Dendritic cell treated with granulocyte-macrophage colony-stimulating factor and Interleukin-4, amounts not matched to agents 40 ng/mL and 50 ng/mL, for 4 days (primary cell): Measurements from ENCODE around the gene THSD8.
A peak's percentile ranks its signal among the peaks of the same experiment; 100 is the strongest.
"Not testable (repeated sequence)": the region's sequence is repeated elsewhere in the genome, so short reads cannot be mapped to it uniquely, and the experiment has no call there.

Experiments used
- H3K27ac Mint-ChIP-seq: one replicate; pipeline ENCODE4 v1.8.0; 2022; ENCODE audit warnings: mild to moderate bottlenecking, mixed read lengths
- H3K27me3 Mint-ChIP-seq: one replicate; pipeline ENCODE4 v1.8.0; 2022; ENCODE audit warnings: mild to moderate bottlenecking, mixed read lengths
- H3K36me3 Mint-ChIP-seq: one replicate; pipeline ENCODE4 v1.8.0; 2022; ENCODE audit warnings: low read depth, mixed read lengths
- H3K4me1 Mint-ChIP-seq: one replicate; pipeline ENCODE4 v1.8.0; 2022; ENCODE audit warnings: low read depth, mixed read lengths
- H3K4me3 Mint-ChIP-seq: one replicate; pipeline ENCODE4 v1.8.0; 2022; ENCODE audit warnings: mild to moderate bottlenecking, moderate library complexity, mixed read lengths
- H3K9me3 Mint-ChIP-seq: one replicate; pipeline ENCODE4 v1.8.0; 2022; ENCODE audit warnings: mixed read lengths
- intact Hi-C: fragments of 100-400 bp; cut with micrococcal nuclease; formaldehyde crosslinking; loops from one replicate; pipeline ENCODE4 v1.15.0; 2022

THSD8 gene

GRCh38 chr19:12802267-12803106 is 618 bp downstream of the THSD8 start:
- peaks cover 36% of the 10 kb centered on the region for H3K4me1 Mint-ChIP-seq
- H3K9me3 Mint-ChIP-seq: no peaks in the 10 kb centered on the region
- peaks cover 32% of the 10 kb centered on the region for H3K27me3 Mint-ChIP-seq
- no peak overlapping the region for H3K27ac Mint-ChIP-seq
- H3K36me3 Mint-ChIP-seq: peaks cover 28% of the 10 kb centered on the region
- peak overlapping the region; percentile 78 for H3K4me3 Mint-ChIP-seq
- intact Hi-C loops: no loop called here

- Mint-ChIP-seq H3K36me3 (peaks cover 21% of the 10 kb centered on the region), H3K4me1 (peaks cover 36% of the 10 kb centered on the region), H3K4me3 (no peak overlapping the region), H3K27me3 (peaks cover 32% of the 10 kb centered on the region), H3K9me3 (no peaks in the 10 kb centered on the region), H3K27ac (no peak overlapping the region)
- intact Hi-C loops: no loop called here
These were observed 2.2 kb downstream of the THSD8 start for GRCh38 chr19:12804051-12804450.

GRCh38 chr19:12806242-12807081 is 4.6 kb downstream of the THSD8 start, which contains the start of gene RNASEH2A:
Gene RNASEH2A, plus strand, starts transcription at chr19:12806584. Its CDS starts 90 bp downstream, at chr19:12806674.
- H3K27me3 Mint-ChIP-seq: peaks cover 23% of the 10 kb centered on the region
- H3K4me1 Mint-ChIP-seq: peaks cover 27% of the 10 kb centered on the region
- intact Hi-C loops: no loop called here
- H3K9me3 Mint-ChIP-seq: no peaks in the 10 kb centered on the region
- peaks cover 11% of the 10 kb centered on the region for H3K36me3 Mint-ChIP-seq
- H3K27ac Mint-ChIP-seq: peak within 1 kb of the TSS; percentile 93
- H3K4me3 Mint-ChIP-seq: peak within 1 kb of the TSS; percentile 95

- Mint-ChIP-seq H3K36me3 (peaks cover 31% of the 10 kb centered on the region), H3K27ac (no peak overlapping the region), H3K9me3 (no peaks in the 10 kb centered on the region), H3K27me3 (no peaks in the 10 kb centered on the region), H3K4me3 (no peak overlapping the region), H3K4me1 (no peaks in the 10 kb centered on the region)
- intact Hi-C loops: no loop called here
These were observed 13.2 kb downstream of the THSD8 start for GRCh38 chr19:12815088-12815487.

- not testable (repeated sequence) for H3K4me3 Mint-ChIP-seq, H3K4me1 Mint-ChIP-seq
- peaks cover 31% of the 10 kb centered on the region for H3K36me3 Mint-ChIP-seq
These were observed 15.3 kb downstream of the THSD8 start for GRCh38 chr19:12817188-12817587.

GRCh38 chr19:12817810-12818209 is 15.9 kb downstream of the THSD8 start:
- H3K4me3 Mint-ChIP-seq, H3K27me3 Mint-ChIP-seq, H3K9me3 Mint-ChIP-seq, H3K4me1 Mint-ChIP-seq, H3K27ac Mint-ChIP-seq, intact Hi-C loops: not testable (repeated sequence)
- peaks cover 27% of the 10 kb centered on the region for H3K36me3 Mint-ChIP-seq

More at GRCh38 chr19:12817188-12817587, 15.3 kb downstream of the THSD8 start:
- H3K27ac Mint-ChIP-seq, H3K27me3 Mint-ChIP-seq, H3K9me3 Mint-ChIP-seq, intact Hi-C loops: not testable (repeated sequence)

GRCh38 chr19:12821761-12822160 is 19.9 kb downstream of the THSD8 start:
- peaks cover 23% of the 10 kb centered on the region for H3K27me3 Mint-ChIP-seq
- H3K36me3 Mint-ChIP-seq: no peaks in the 10 kb centered on the region
- no peaks in the 10 kb centered on the region for H3K9me3 Mint-ChIP-seq
- peaks cover 7% of the 10 kb centered on the region for H3K4me1 Mint-ChIP-seq
- no peak overlapping the region for H3K27ac Mint-ChIP-seq
- intact Hi-C loops: no loop called here
- H3K4me3 Mint-ChIP-seq: no peak overlapping the region

- Mint-ChIP-seq H3K36me3 (no peaks in the 10 kb centered on the region), H3K4me1 (peaks cover 7% of the 10 kb centered on the region), H3K27ac (no peak overlapping the region), H3K27me3 (peaks cover 55% of the 10 kb centered on the region), H3K9me3 (no peaks in the 10 kb centered on the region), H3K4me3 (peak overlapping the region; percentile 11)
- intact Hi-C loops: no loop called here
These were observed 23.6 kb downstream of the THSD8 start for GRCh38 chr19:12825254-12826131.

- intact Hi-C loops: no loop called here
These were observed 26.6 kb downstream of the THSD8 start for GRCh38 chr19:12828494-12828893.

GRCh38 chr19:12833418-12833737 is 31.5 kb downstream of the THSD8 start:
- Mint-ChIP-seq H3K27ac (no peak overlapping the region), H3K4me3 (no peak overlapping the region), H3K9me3 (no peaks in the 10 kb centered on the region), H3K27me3 (peaks cover 88% of the 10 kb centered on the region), H3K4me1 (peaks cover 21% of the 10 kb centered on the region), H3K36me3 (no peaks in the 10 kb centered on the region)
- intact Hi-C loops: no loop called here

More at GRCh38 chr19:12828494-12828893, 26.6 kb downstream of the THSD8 start:
- Mint-ChIP-seq H3K36me3 (no peaks in the 10 kb centered on the region), H3K27me3 (peaks cover 82% of the 10 kb centered on the region), H3K4me1 (peaks cover 13% of the 10 kb centered on the region), H3K27ac (no peak overlapping the region), H3K9me3 (no peaks in the 10 kb centered on the region), H3K4me3 (no peak overlapping the region)

- Mint-ChIP-seq H3K4me1 (peaks cover 27% of the 10 kb centered on the region), H3K27me3 (peaks cover 89% of the 10 kb centered on the region), H3K27ac (no peak overlapping the region), H3K36me3 (no peaks in the 10 kb centered on the region), H3K9me3 (no peaks in the 10 kb centered on the region), H3K4me3 (peak overlapping the region; percentile 28)
- intact Hi-C loops: no loop called here
These were observed 32.1 kb downstream of the THSD8 start for GRCh38 chr19:12833738-12834565.

- Mint-ChIP-seq H3K9me3 (no peaks in the 10 kb centered on the region), H3K4me3 (peak within 1 kb of the TSS; percentile 28), H3K4me1 (peaks cover 31% of the 10 kb centered on the region), H3K27ac (no peak within 1 kb of the TSS), H3K27me3 (peaks cover 92% of the 10 kb centered on the region), H3K36me3 (no peaks in the 10 kb centered on the region)
- intact Hi-C loops: no loop called here
These were observed 32.7 kb downstream of the THSD8 start, which contains the start of gene RTBDN for GRCh38 chr19:12834566-12834943. Gene RTBDN, minus strand, starts transcription at chr19:12834579. Its CDS starts 4,600 bp downstream, at chr19:12829979.
